ENCODE results near the gene RGS1.

- TF ChIP-seq YY1 (IDR thresholded peaks at IDR 0.05; ENCODE audit: low read depth, low read length) (no peak), USF2 (IDR thresholded peaks at IDR 0.05; ENCODE audit: low read length) (no peak), EP300 (IDR thresholded peaks at IDR 0.05; ENCODE audit: borderline replicate concordance in 1 of 2, low read depth in 2 of 2, low read length in 2 of 2) (no peak), ATF3 (IDR thresholded peaks at IDR 0.05; ENCODE audit: insufficient read depth, low read depth, low read length) (no peak), POLR2A (IDR thresholded peaks at IDR 0.05; ENCODE audit: control extremely low read depth in 1 of 2, low read depth in 2 of 2, low read length in 2 of 2) (no peak)
Measured at GRCh38 chr1:192529811-192530210, 45.8 kb upstream of the RGS1 start.
